GM15510 (cell line): Measurements from ENCODE around the gene CFD.

Experiments used
- POLR2A ChIP-seq: IDR thresholded peaks from 3 replicates; pipeline ENCODE4 v1.6.1; 2011; ENCODE audit warnings: borderline replicate concordance; ENCODE audit not compliant: insufficient read length; ENCODE audit errors: extremely low read depth

Gene CFD

DNA sequence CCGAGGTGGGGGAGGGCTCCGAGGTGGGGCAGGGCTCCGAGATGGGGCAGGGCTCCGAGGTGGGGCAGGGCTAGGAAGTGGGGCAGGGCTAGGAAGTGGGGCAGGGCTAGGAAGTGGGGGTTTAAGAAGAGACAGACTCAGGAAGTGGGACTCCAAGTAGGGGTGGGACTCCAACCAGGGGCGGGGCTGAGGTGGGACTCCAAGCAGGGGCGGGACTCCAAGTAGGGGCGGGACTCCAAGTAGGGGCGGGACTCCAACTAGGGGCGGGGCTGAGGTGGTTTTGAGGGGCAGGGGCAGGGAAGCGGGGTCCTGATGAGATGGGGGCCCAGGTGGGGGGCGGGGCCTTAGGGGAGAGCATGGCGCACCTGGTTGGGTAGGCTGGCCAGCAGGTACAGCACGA lies 13.6 kb downstream of the CFD start:
- TF ChIP-seq POLR2A, result no peak

DNA sequence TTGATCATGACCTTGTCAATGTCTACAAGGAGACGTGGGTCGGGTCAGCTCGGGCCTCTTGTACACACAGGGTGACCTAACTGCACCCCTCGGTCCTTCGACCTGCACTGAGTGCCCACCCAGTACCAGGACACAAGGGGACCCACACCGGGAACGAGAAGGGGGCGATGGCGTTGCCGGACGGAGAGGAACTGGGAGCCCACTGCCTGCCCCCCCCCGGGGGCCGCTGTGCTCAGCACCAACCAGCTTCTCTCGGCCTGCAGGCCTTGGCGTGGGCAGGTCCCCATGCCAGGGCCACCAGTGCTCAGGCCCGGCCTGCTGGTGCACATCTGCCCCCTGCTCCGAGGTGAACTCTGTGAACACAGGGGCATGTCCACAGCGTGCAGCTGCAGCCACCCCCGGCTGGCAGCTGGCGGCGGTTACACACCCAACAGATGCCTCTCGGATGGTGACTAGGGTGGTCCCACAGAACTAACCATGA lies 14.1 kb downstream of the CFD start:
- no peak for TF ChIP-seq POLR2A

- no peak for TF ChIP-seq POLR2A
These were observed 15.9 kb downstream of the CFD start for GRCh38 chr19:875265-875879.

- no peak for TF ChIP-seq POLR2A
These were observed 16.6 kb downstream of the CFD start for GRCh38 chr19:876089-876488.

DNA sequence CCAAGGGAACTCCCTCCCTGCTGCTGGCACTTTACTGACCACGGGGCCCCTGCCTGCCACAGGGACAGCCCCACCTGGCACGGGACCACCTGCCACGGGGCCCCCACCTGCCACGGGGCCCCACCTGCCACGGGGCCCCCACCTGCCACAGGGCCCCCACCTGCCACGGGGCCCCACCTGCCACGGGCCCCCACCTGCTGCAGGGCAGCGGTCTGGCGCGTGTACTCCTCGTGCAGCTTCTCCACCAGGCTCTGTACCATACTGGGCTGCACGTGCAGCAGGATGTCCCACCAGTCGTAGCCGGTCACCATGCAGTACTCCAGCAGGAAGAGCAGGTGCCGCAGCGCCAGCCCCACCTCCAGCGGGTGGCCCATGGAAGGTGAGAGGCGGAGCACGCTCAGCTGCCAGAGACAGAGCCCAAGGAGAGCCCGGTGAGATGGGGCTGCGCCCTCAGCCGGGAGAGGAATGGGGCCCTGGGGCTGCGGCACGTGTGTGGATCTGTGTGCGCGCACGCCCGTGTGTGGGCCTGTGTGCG lies 17.4 kb downstream of the CFD start:
- no peak for TF ChIP-seq POLR2A

GRCh38 chr19:879711-880438 lies 20.4 kb downstream of the CFD start:
- no peak for TF ChIP-seq POLR2A

DNA sequence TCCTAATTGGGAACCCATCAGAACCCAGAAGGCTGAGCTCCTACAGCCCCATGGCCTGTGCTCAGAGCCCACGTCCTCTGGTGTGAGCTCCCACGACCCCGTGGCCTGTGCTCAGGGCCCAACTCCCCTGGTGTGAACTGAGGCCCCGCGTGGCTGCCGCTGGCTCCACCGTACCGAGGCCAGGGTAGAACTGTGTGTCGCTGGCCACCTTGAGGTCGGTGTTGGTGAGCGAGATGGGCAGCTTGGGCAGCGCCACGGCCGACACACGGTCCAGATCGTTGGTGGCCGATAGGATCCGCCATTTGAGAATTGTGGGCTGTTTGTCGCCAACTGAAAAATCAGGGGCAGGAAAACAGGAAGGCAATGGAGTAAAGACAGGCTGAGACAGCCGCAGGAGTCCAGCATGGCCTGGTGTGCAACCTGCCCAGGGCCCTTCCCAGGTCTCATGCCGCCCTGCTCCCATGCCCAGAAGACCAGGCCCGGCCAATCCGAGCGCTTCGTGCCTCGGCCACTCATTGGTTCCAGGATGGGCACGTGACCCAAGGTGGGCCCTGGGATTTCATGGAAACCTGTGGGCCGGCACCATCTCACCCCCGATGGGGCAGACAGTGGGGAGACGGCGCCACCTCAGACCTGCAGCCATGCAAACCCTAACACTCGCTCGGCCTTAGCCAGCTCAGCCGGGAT lies 22.1 kb downstream of the CFD start:
- TF ChIP-seq POLR2A, result no peak

DNA sequence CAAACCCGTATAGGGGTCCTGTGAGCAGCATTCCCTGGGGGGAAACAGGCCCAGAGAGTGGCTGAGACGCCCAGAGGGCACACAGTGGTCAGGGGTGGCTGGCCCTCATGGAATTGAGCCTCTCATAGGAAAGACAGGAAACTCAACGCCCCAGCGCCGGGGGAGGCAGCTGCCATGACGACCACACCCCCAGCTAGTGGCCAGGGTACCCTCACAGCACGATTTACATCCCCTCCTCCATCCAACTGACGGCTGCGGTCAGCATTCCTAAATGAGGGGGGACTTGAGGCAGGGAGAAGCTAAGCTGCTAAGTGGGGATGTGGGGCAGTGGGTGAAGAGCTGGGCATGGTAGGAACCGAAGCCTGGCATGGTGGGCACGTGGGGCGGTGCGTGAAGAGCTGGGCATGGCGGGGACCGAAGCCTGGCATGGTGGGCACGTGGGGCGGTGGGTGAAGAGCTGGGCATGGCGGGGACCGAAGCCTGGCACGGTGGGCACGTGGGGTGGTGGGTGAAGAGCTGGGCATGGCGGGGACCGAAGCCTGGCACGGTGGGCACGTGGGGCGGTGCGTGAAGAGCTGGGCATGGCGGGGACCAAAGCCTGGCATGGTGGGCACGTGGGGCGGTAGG lies 23.5 kb downstream of the CFD start:
- TF ChIP-seq POLR2A, result no peak

GRCh38 chr19:883661-884211 lies 24.3 kb downstream of the CFD start:
- TF ChIP-seq POLR2A, result no peak

DNA sequence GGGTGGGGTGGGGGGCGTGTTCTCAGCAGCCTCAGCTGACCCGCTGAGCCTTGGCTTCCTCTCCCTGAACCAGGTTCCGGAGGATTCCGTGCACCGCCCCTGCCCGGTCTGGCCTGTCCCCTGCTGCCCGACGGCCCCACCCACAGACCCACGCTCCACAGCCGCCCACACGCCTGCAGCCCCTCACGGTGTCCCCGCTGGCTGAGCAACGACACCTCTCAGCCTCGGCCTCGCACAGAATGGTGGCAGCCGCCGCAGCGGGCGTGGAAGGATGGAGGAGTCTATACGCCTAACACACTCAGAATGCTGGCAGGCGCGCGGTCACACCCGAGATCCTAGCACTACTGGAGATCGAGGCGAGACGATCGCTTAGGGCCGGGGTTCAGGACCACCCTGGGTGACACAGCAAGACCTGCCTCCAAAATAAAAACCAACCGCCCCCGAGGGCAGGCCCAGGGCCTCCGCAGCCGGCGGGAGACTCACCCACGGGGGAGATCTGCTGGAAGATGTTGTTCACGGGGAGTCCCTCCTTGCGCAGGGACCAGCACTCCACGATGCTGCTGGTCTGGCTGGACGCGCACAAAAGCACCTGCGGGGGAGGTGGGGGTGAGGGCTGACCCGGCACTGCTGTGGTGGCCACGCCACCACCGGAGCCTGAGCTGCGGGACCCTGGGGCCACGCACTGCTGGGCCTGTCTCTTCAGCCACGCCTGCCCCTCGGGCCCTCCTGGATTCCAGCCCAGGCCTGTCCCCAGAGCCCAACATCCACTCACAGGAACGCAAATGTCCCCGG lies 25.2 kb downstream of the CFD start:
- no peak for TF ChIP-seq POLR2A

DNA sequence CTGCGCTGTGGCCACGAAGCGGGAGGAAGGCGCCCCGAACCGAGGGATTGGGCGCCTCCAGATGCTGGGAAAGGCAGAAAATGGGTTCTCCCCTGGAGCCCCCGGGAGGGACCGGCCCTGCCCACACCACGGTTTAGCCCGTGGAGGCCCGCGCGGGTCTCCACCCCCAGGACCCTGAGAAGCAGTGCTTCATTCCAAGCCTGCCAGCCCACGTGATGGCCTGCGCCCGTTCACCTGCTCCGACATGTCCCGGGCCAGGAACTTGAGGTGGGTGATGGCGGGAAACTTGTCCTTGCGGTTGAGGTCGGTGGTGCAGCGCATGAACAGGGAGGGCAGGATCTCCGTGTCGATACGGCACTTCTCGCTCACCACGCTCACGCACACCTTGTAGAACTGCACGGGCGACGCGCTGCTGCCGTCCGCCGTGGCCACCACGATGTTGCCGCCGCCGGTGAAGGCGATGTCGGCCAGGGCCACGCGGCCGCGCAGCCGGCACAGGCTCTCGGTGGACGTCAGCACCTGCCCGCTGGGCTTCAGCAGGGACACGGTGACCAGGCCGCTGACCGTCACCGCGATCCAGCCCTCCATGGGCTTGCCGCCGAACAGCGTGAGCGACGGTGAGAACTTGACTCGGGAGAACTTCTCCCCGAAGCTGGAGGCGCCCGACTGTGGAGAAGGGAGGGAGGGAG lies 26.2 kb downstream of the CFD start:
- TF ChIP-seq POLR2A, result no peak

DNA sequence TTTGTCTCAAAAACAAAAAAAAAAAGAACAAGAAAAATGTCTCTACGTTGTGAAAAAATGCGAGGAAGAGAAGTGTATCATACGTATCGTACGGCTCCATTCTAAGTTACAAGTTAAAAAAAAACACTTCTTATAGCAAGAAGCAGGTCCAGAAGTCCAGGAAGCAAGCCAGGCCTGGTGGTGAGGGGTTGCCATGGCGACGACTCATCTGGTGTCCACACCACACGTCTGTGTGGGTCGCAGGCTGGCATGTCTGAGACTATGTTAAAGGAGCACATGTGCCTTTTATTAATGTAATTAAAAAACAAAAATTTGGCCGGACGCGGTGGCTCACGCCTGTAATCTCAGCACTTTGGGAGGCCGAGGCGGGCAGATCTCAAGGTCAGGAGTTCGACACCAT lies 27.6 kb downstream of the CFD start:
- no peak for TF ChIP-seq POLR2A

- no peak for TF ChIP-seq POLR2A
These were observed 28.1 kb downstream of the CFD start for GRCh38 chr19:887599-887998.
